GM18499 (cell line): ENCODE data around the gene MYL11.
"Not testable (repeated sequence)": the region's sequence is repeated elsewhere in the genome, so short reads cannot be mapped to it uniquely, and the experiment has no call there.

Experiments used
- ATAC-seq: cut with Tn5 transposase; IDR thresholded peaks from one replicate; pipeline ENCODE4 v1.9.1; 2021; ENCODE audit warnings: moderate number of reproducible peaks; ENCODE audit not compliant: insufficient read depth, unreplicated experiment

The MYL11 gene

DNA sequence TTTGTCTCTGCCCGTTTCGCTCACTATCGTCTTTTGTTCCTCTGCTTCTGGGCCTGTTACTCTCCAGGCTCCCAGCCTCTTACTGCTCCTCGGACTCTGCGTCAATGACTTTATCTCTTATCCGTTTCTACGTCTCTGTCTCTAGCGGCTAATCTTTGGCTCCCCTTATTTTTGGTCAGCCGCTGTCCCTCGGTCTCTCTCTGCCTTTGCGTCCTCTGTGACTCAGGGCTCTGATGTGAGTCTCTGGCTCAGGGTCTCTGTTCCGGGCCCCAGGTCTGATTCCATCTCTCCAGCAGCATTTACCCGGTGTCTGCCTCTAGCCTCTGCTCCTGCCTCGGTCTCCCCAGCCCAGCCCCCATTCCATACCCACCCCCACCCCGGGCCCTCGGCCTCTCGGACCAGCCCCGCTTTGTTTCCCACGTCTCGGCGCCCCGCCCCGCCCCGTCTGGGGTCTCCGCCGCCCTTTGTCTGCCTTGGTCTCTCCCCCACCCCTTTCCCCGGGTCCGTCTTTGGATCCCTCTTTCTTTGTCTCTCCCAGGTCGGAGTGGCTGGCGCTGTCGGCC lies 20.1 kb downstream of the MYL11 start:
- no peak for ATAC-seq

DNA sequence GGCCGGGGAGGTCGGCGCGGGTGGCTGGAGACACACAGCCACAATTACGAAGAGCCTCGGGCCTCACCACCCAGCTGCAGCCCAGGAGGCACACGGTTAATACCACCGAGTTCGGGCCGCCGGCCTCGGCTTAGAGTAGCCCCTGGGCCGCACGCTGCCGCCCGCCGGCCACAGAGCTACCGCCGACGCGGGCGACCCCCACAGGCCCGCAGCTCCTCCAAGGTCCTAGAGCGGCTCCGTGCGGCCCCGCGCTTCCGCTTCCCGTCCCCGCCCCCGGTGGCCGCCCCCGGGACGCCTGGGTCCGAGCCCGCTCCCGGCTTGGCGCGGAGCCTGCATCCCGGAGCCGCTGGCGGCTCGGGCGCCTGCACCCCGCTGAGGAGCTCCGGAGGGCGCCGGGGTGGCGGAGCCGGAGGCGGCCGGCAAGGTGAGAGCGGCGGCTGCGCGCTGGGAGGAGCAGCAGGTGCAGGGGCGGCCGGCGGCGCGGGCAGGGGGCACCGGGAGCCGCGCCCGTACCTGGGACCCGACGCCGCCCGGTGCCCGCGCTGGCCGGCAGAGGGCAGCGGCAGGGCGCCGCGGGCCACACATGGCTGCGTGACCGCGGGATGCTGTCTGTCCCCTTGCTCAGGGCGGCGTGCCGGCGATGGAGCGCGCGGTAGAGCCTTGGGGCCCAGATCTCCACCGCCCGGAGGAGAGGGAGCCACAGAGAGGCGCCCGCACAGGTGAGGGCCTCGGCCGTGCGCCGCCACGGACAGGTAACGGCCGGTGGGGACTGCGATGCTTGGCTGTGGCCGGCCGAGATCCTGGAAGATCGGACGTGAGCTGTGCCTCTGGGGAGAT lies 20.8 kb downstream of the MYL11 start, which contains the start of gene ZNF48:
ZNF48 (plus strand) TSS at position 266 of the 837 bp plus-strand sequence; CDS start at position 641, 375 bp downstream.
- no peak for ATAC-seq

DNA sequence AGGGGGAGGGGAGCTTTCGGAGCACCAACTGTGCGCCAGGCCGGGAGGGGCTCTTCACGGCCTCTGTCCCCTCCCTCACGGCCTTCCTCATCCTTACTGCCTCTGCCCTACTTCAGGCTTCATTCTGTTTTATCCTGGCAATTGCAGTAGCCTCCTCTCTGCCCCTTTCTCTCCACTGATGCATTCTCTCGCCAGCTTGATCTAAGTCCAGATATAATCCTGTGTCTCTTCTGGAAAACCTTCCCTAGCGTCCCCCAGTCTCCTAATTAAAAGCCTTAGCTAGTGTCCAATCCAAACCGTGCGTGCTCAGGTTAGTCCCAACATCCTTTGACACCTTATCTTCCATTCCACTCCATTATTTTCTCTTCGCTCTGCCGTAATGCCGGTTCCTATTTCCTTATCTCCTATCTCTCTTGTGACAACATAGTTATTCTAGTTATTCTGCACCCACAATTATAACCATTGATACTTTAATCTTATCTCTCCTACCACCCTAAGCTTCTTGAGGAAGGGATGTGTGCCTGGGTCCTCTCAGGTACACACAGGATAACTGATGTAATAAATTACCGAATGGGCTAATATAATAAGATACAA lies 21.5 kb downstream of the MYL11 start:
- ATAC-seq = no peak

DNA sequence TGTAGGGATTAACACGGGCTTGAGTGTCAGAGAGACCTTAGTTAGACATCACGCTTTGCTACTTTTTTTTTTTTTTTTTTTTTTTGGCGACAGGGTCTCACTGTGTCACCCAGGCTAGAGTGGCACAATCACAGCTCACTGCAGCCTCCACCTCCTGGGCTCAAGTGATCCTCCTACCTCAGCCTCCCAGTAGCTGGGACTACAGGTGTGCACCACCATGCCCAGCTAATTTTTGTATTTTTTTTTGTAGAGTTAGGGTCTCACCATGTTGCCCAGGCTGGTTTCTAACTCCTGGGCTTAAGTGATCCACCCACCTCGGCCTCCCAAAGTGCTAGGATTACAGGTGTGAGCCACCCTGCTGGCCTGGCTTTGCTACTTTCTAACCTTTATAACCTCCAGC lies 22.0 kb downstream of the MYL11 start:
- ATAC-seq = not testable (repeated sequence)

DNA sequence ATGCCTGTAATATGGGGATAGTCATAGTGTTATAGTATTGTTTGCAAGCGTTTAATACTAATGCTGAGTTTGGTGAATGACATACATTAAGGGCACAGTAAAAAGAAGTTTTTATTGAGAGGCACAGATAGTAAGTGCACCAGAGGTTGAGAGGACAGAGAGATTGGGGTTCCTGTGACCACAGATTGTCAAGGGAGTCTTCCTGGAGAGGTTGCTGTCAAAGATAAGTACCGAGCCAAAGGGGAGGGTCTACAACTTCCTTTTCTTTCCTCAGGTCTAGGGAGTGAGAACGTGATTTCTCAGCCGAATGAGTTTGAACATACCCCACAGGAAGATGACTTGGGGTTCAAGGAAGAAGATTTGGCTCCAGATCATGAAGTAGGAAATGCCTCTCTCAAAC lies 22.5 kb downstream of the MYL11 start:
- no peak for ATAC-seq

DNA sequence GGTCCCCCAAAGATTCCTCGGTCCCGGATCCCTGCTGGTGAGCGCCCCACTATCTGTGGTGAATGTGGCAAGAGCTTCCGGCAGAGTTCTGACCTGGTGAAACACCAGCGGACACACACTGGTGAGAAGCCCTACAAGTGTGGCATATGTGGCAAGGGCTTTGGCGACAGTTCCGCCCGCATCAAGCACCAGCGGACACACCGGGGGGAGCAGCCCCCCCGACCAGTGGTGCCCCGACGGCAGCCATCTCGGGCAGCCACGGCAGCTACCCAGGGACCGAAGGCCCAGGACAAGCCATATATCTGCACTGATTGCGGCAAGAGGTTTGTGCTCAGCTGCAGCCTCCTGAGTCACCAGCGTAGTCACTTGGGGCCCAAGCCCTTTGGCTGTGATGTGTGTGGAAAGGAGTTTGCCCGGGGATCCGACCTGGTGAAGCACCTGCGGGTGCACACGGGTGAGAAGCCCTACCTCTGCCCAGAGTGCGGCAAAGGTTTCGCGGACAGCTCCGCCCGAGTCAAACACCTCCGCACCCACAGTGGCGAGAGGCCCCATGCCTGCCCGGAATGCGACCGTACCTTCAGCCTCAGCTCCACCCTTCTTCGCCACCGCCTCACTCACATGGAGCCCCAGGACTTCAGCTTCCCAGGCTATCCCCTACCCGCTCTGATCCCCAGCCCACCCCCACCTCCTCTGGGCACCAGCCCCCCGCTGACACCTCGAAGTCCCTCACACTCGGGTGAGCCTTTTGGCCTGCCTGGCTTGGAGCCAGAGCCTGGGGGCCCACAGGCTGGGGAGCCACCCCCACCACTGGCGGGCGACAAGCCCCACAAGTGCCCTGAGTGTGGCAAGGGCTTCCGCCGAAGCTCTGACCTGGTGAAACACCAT lies 23.4 kb downstream of the MYL11 start:
- ATAC-seq = no peak

DNA sequence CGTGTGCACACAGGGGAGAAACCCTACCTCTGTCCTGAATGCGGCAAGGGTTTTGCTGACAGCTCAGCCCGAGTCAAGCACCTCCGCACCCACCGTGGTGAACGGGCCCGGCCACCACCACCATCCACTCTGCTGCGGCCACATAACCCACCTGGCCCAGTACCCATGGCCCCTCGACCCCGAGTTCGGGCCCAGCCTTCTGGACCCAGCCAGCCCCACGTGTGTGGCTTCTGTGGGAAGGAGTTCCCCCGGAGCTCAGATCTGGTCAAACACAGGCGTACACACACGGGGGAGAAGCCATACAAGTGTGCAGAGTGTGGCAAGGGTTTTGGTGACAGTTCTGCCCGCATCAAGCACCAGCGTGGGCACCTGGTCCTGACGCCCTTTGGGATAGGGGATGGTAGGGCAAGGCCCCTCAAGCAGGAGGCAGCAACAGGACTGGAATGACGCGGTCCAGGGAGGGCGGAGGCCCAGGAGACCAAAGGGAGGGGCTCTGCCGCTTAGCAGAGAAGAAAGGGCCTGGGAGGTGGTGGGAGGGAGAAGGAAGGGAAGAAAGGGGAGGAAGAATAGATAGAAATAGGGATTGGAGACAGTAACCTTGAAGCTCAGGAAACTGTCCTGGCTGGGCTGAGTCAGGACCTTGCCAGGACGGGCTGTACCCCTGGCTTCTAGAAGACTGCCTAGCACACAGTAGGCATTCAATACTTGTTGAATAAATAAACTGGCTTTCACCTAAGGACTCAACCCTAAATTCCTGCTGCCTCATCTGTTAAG lies 24.2 kb downstream of the MYL11 start:
- ATAC-seq = no peak

DNA sequence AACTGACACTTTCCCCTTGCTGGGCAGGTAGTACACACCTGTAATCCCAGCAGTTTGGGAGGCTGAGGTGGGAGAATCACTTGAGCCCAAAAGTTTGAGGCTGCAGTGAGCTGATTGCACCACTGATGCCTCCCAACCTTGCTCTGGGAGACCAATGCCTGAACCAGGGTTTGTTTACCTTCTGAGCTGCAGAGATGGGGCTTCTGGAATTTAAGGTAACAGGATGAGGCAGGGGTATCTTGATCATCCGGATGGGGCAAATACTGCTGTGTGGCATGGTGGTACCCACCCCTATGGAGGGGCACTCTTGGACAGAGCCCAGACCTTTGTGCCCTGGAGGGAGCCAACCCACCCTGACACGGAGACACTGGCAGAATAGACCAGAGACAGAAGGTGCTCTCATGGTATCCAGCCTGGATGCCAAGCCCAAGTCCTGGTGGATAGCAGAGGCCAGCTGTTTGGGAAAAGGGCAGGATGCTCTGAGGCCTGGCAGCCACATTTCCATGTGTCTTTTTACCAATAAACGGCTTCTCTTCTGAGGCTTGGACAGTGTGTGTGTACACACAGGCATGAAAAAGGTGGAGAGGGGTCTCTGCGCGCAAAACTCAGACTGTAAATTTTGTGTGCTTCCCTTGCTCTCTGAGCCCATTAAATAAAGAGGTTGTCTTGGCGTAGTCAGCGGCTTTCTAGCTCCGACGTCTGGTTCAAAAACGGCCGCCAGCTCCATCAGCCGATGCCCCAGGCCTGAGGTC lies 25.0 kb downstream of the MYL11 start:
- ATAC-seq = no peak

DNA sequence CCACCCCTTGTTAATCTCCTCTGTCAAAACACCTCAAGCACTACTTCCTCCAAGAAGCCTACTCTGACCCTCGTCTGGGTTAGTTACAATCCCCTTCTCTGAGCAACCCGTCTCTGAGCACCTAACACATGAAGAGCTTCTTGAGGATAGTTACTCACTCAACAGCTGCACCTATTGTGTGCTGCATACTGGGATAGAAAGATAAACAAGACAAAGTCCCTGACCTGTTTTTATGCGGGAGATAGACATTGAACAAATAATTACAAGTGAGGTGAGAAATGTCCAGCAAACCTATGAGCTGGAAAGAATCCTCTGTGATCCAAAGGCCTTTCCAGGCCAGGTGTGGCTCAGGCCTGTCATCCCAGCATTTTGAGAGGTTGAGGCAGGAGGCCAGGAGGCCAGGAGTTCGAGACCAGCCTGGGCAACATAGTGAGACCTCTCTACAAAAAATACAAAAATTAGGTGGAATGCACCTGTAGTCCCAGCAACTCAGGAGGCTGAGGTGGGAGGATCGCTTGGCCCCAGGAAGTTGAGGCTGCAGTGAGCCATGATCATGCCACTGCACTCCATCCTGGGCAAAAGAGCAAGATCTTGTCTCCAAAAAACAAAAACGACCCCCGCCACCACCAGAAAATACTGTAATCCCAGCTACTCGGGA lies 27.3 kb downstream of the MYL11 start:
- no peak for ATAC-seq

DNA sequence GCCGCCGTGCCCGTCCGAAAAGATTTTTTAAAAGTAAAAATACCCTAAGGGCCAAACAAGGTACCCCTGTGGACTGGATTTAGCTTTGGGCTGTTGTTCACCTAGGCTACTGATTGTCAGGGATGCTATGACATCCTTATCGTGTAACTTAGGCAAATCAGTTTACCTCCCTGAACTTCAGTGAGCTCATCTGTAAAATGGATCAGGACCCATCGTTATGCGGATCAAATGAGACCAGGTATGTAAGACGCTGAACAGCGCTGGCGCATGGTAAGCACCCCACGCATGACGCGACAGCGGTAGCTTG lies 32.1 kb downstream of the MYL11 start:
- no peak for ATAC-seq

DNA sequence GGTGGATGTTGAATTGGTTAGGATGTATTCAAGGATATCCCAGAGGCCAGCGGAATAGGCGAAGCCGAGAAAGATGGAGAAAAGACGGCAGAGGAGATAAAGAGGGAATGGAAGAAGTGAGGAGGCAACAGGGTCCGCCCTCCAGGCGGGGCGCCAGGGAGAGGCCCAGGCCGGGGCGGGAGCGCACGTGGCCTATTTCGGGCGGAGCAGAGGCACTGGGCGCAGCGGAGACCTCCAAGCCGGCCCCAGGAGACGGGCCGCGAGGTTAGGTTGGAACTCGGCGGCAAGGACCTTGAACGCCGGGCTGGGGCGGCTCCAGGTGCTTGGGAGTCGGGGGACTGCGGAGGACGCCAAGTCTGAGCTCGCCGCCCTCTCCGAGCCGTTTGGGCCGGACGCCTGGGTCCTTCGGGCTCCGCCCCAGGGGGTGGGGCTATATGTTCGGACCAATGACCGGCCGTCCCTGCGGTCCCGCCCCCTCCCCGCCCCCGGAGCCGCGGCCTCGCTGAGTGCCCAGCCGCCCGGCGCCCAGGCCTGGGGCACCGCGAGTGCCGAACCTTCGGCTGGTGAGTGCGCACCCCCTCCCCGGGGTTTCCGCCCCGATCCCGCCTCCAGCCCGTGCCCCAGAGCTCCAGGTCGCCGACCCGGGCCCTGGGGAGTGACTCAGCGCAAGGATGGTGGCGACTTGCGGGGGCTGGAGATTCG lies 32.7 kb downstream of the MYL11 start, which contains the start of gene ZNF771:
ZNF771 (plus strand) TSS at position 505 of the 702 bp plus-strand sequence. CDS start 448 bp downstream, outside the sequence.
- no peak for ATAC-seq

DNA sequence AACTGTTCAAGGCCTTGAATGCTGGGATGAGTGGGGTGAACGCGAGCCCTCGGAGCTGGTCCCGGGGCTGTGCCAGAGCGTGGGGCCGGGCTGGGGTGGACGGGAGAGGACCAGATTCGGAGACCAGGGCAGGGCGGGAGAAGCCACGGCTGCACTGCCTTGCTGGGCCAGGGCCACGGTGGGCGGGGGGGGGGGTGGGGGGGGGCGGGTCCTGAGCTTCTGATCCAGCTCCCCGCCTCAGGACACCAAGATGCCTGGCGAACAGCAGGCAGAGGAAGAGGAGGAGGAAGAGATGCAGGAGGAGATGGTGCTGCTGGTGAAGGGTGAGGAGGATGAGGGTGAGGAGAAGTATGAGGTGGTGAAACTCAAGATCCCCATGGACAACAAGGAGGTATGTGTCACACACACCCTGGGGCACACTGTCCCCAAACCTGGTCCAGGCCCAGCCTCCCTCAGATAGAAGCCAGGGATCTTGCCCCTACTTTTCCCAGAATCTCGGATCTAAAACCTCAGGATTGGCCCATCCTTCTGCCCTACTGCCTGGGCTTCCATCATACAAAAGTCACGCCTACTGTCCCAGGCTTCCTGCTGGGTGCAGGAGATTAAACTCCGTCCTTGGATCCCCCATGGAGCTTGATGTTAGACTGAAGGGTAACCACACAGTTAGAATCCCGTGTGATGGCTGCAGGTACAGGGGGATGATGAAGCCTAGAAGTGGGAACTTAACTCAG lies 33.4 kb downstream of the MYL11 start:
- no peak for ATAC-seq

DNA sequence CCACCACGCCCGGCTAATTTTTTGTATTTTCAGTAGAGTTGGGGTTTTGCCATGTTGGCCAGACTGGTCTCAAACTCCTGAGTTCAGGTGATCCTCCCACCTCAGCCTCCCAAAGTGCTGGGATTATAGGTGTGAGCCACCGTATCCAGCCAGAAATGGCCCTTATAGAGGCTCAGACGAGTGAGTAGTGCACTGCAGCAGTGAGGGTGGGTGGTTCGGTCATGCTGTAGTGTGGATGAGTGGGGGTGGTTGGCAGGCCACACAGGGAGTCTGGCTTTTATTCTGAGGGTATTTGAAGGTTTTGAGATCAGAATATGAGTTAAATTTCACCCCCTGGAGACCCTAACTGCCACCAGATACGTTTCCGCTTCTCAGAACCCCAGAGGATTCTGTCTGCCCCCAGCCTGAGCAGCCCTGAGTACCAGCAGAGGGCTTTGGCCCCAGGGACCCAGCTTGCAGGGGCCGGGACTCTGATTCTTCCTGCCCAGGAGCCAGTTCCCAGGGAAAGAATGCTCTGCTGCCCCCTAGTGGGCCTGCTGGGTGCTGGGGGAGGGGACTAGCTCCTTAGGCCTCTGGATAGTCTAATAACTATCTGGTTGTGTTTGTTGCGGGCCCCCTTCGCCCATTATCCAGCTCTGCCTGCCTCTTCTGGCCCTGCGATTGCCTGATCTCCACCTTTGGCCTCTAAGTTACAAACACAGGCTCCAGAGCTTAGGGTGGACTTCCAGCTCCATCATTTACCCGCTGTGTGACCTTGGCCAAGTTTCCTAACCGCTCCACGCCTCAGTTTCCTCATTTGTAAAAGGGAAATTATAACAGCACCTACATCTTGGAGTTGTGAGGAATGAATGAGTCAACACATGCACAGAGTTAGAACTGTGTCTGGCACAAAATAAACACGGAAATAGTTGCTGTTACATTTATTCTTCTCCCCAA lies 34.8 kb downstream of the MYL11 start:
- no peak for ATAC-seq

DNA sequence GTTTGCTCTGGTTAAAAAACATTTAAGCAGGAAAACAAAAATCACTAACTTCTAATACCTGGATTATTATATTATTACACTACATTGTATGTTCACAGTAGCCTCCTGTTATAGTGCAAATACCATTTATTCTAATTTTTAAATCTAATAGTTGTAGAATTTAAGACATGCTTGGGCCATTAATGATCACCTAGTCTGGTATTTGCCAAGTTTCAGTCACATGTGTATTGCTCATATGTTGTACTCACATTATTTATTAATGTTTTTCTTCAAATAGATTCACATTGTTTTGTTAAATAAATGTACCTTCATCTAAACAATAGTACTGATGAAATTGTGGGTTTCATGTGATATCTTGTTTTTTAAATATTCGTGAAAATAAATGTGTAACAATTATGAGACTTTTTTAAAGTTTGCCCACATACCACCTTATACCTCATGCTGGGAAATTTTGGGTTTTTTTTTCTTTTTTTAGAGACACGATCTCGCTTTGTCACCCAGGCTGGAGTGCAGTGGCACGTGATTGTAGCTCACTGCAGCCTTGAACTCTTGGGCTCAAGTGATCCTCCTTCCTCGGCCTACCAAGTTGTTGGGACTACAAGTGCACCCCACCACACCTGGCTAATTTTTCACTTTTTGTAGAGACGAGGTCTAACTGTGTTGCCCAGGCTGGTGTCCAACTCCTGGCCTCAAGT lies 38.7 kb downstream of the MYL11 start:
- ATAC-seq = no peak

DNA sequence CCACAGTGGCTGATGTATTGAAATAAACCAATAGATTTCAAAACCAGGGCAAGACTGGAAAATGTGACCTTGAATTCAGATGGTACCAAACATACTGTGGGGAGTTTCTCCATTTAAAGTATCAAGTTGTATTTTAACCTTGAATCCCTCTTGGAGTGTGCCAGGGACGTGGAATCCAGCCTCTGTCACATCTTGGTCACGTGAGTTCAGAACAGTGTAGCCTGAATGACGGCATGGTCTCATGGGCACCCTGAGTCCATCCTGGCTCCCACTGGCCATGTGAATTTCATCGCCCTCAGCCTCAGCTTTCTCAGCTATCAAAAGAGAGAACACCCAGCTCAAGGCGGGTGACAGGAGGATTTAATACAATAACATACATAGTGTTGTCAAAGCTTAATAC lies 39.6 kb downstream of the MYL11 start:
- ATAC-seq = no peak
